Measurements from ENCODE around the gene PRM3. TPM values are rescaled to one million over a fixed set of nuclear protein-coding genes. Genes with fewer than 3 reads are reported as not detected.

The PRM3 gene
- total RNA-seq, 1 donor from 2014 or later: not detected

DNA sequence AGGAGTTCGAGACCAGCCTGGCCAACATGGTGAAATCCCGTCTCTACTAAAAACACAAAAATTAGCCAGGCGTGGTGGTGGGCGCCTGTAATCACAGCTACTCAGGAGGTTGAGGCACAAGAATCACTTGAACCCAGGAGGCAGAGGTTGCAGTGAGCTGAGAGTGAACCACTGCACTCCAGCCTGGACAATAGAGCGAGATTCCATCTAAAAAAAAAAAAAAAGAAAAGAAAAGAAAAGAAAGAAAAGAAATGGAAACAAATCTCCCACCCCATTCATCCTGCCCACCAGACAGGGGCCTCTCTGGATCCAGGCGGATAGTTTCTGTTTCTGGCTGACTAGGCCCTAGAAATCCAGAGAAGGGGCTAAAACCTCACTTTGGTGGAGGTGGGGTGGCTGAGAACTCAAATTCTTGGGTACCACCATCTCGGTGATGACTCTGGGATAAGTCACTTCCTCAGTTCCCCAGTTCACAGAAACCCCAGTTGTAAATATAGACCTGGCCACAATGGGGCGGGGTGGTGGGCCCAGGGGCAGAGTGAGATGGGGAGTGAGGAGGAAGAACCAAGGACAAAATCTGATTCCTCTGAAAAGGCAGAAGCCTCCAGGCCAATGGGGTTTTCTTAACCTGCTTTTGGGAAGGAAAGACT, 39.6 kb downstream of the PRM3 start:
- Mint-ChIP-seq H3K4me3 (ENCODE audit: unreplicated experiment) (no peak overlapping the region), H3K9me3 (ENCODE audit: unreplicated experiment) (no peaks in the 10 kb centered on the region), H3K27ac (ENCODE audit: unreplicated experiment) (no peak overlapping the region), H3K4me1 (ENCODE audit: unreplicated experiment) (no peaks in the 10 kb centered on the region), H3K27me3 (ENCODE audit: unreplicated experiment) (peaks cover 7% of the 10 kb centered on the region), H3K36me3 (ENCODE audit: low read depth, unreplicated experiment) (no peaks in the 10 kb centered on the region)
- TF ChIP-seq, protein P1, sequence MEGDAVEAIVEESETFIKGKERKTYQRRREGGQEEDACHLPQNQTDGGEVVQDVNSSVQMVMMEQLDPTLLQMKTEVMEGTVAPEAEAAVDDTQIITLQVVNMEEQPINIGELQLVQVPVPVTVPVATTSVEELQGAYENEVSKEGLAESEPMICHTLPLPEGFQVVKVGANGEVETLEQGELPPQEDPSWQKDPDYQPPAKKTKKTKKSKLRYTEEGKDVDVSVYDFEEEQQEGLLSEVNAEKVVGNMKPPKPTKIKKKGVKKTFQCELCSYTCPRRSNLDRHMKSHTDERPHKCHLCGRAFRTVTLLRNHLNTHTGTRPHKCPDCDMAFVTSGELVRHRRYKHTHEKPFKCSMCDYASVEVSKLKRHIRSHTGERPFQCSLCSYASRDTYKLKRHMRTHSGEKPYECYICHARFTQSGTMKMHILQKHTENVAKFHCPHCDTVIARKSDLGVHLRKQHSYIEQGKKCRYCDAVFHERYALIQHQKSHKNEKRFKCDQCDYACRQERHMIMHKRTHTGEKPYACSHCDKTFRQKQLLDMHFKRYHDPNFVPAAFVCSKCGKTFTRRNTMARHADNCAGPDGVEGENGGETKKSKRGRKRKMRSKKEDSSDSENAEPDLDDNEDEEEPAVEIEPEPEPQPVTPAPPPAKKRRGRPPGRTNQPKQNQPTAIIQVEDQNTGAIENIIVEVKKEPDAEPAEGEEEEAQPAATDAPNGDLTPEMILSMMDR (IDR thresholded peaks at IDR 0.05; ENCODE audit: unreplicated experiment): no peak
- no peak for DNase-seq (ENCODE audit: low spot score)

DNA sequence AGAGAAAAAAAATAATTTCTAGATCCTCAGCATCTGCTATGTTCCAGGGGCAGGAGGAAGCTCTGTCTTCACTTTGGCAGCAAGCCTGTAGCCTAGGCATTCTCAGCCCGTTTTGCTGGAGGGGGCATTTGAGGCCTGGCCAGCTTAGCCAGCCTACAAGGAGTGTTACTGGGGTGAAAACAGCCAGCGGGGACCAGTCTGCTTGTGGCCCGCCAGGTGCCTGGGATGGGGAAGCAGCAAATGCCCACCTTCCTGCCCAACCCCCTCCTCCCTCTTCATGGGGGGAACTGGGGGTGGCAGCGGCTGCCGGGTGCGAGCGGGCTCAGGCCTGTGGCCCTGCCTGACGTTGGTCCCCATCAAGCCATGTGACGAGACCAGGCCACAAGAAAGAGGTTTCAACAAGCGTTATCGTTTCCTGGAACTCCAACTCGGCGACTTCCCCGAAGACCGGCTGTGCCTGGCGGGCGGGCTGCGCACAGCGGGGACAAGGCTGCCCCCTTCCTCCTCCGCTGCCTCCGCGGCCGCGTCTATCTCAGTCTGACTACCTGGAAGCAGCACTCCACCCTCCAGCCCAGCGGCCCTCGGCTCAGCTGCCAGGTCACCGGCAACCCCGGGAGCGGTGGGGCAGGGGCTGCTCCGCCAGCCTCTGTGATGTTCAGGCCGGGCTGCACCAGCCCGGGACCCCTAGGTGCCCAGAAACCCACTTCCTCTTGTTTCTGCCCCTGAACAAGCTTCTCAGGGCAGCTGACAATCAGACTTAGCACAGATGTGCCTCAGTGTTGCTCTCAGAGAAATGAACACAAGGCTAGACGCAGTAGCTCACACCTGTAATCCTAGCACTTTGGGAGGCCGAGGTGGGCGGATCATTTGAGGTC, 40.3 kb downstream of the PRM3 start:
- no peaks in the 10 kb centered on the region for H3K36me3 Mint-ChIP-seq (ENCODE audit: low read depth, unreplicated experiment)
- no peak overlapping the region for H3K27ac Mint-ChIP-seq (ENCODE audit: unreplicated experiment)
- no peaks in the 10 kb centered on the region for H3K9me3 Mint-ChIP-seq (ENCODE audit: unreplicated experiment)
- H3K4me1 Mint-ChIP-seq (ENCODE audit: unreplicated experiment): no peaks in the 10 kb centered on the region
- TF ChIP-seq, protein P1 (IDR thresholded peaks at IDR 0.05; ENCODE audit: unreplicated experiment): no peak
- peaks cover 8% of the 10 kb centered on the region for H3K27me3 Mint-ChIP-seq (ENCODE audit: unreplicated experiment)
- no peak overlapping the region for H3K4me3 Mint-ChIP-seq (ENCODE audit: unreplicated experiment)
- DNase-seq (ENCODE audit: low spot score): no peak

DNA sequence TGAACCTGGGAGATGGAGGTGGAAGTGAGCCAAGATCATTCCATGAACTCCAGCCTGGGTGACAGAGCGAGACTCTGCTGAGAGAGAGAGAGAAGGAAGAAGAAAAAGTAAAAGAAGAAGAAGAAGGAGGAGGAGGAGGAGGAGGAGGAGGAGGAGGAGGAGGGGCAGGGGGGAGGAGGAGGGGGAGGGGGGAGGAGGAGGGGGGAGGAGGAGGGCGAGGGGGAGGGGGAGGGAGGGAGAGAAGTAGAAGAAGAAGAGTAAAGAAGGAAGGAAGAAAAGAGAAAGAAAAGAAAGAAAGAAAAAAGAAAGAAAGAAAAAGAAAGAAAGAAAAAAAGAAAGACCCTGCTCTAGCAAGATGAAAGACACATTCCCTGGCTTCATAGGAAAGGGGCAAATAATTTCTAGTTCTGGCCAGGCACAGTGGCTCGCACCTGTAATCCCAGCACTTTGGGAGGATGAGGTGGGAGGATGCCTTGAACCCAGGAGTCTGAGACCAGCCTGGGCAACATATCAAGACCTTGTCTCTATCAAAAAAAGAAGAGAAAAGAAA, 41.1 kb downstream of the PRM3 start:
- Mint-ChIP-seq H3K4me1 (ENCODE audit: unreplicated experiment) (no peaks in the 10 kb centered on the region), H3K27ac (ENCODE audit: unreplicated experiment) (no peak overlapping the region), H3K36me3 (ENCODE audit: low read depth, unreplicated experiment) (no peaks in the 10 kb centered on the region), H3K4me3 (ENCODE audit: unreplicated experiment) (no peak overlapping the region), H3K9me3 (ENCODE audit: unreplicated experiment) (no peaks in the 10 kb centered on the region), H3K27me3 (ENCODE audit: unreplicated experiment) (peaks cover 8% of the 10 kb centered on the region)
- no peak for DNase-seq (ENCODE audit: low spot score)
- TF ChIP-seq, protein P1 (IDR thresholded peaks at IDR 0.05; ENCODE audit: unreplicated experiment): no peak

DNA sequence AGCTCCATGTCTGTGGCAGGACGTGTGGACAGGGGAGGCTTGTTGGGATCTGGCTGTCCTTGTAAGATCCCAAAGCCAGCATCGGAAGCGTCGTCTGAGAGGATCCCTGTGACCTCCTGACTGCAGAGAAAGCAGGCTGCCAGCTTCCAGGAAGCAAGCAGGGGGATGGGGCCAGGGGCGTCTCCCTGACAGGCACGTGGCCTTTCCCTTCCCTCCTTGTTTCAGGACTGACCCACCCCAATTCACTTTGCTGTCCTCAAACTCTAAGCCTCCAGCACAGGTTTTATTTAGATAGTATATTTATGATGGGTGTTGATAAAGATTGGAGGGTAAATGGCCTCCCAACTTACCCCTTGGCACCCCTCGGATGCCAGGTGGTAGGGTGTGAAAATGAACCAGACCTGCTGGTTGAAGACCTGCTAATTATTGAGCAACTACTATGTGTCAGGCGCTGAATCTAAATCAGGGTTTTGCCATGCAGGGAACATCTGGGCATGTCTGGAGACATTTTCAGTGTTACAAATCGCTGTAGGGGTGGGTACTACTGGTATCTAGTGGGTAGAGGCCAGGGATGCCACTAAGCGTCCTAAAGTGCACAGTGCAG, 42.0 kb downstream of the PRM3 start:
- no peak for DNase-seq (ENCODE audit: low spot score)
- Mint-ChIP-seq H3K27ac (ENCODE audit: unreplicated experiment) (no peak overlapping the region), H3K4me3 (ENCODE audit: unreplicated experiment) (no peak overlapping the region), H3K36me3 (ENCODE audit: low read depth, unreplicated experiment) (no peaks in the 10 kb centered on the region), H3K9me3 (ENCODE audit: unreplicated experiment) (no peaks in the 10 kb centered on the region), H3K27me3 (ENCODE audit: unreplicated experiment) (peaks cover 7% of the 10 kb centered on the region), H3K4me1 (ENCODE audit: unreplicated experiment) (no peaks in the 10 kb centered on the region)
- TF ChIP-seq, protein P1 (IDR thresholded peaks at IDR 0.05; ENCODE audit: unreplicated experiment): no peak
